ENCODE measurements around the gene OR9A4.

The OR9A4 gene

GRCh38 chr7:141928146-141928844, 12.1 kb downstream of the OR9A4 start:
- no peak overlapping the region for H3K27ac ChIP-seq (ENCODE audit: extremely low read depth, low read depth, low read length)
- CTCF ChIA-PET: interaction anchor here (0.6 to 0.7 kb wide), 2 partner anchors 11 to 482 kb away, joined by 3 read pairs; no protein-coding TSS in a partner anchor
- no peaks in the 10 kb centered on the region for H3K4me1 ChIP-seq (ENCODE audit: control insufficient read depth, insufficient read depth, low read length)
- no peak overlapping the region for H3K4me3 ChIP-seq (ENCODE audit: low read depth, low read length)
- no peaks in the 10 kb centered on the region for H3K9me3 ChIP-seq (ENCODE audit: control insufficient read depth, insufficient read depth, low read depth, low read length)
- H3K36me3 ChIP-seq (ENCODE audit: control insufficient read depth in 2 of 2, insufficient read depth in 1 of 2, low read length in 2 of 2): no peaks in the 10 kb centered on the region
- TF ChIP-seq ZXDB (tag by site-specific recombination; IDR thresholded peaks at IDR 0.05) (no peak), ZNF398 (tag by site-specific recombination; IDR thresholded peaks at IDR 0.05) (no peak), INSM2 (tag by site-specific recombination; IDR thresholded peaks at IDR 0.05) (no peak), GFI1B (tag by site-specific recombination; IDR thresholded peaks at IDR 0.05) (no peak), ZNF174 (tag by site-specific recombination; IDR thresholded peaks at IDR 0.05) (no peak), ZNF146 (tag by site-specific recombination; IDR thresholded peaks at IDR 0.05) (no peak), ZNF10 (tag by site-specific recombination; IDR thresholded peaks at IDR 0.05) (no peak), ZNF610 (tag by site-specific recombination; IDR thresholded peaks at IDR 0.05; ENCODE audit: borderline replicate concordance) (no peak), ZNF280C (tag by site-specific recombination; IDR thresholded peaks at IDR 0.05) (no peak), ZNF664 (tag by site-specific recombination; IDR thresholded peaks at IDR 0.05) (no peak), ZNF658 (tag by site-specific recombination; IDR thresholded peaks at IDR 0.05) (no peak), OSR2 (tag by site-specific recombination; IDR thresholded peaks at IDR 0.05) (no peak), FEZF1 (tag by site-specific recombination; IDR thresholded peaks at IDR 0.05) (no peak), ZNF175 (tag by site-specific recombination; IDR thresholded peaks at IDR 0.05) (no peak), ZSCAN16 (tag by site-specific recombination; IDR thresholded peaks at IDR 0.05) (no peak), ZNF324 (tag by site-specific recombination; IDR thresholded peaks at IDR 0.05) (no peak), ZNF639 (tag by site-specific recombination; IDR thresholded peaks at IDR 0.05) (no peak), ZFP37 (tag by site-specific recombination; IDR thresholded peaks at IDR 0.05) (no peak), TCF7L2 (IDR thresholded peaks at IDR 0.05; ENCODE audit: borderline replicate concordance, low read depth, low read length) (no peak)
- POLR2A ChIA-PET: no interaction called here

GRCh38 chr7:141928845-141929195, 12.6 kb downstream of the OR9A4 start:
- H3K27ac ChIP-seq (ENCODE audit: extremely low read depth, low read depth, low read length): no peak overlapping the region
- H3K36me3 ChIP-seq (ENCODE audit: control insufficient read depth in 2 of 2, insufficient read depth in 1 of 2, low read length in 2 of 2): no peaks in the 10 kb centered on the region
- TF ChIP-seq ZNF2 (tag by site-specific recombination; IDR thresholded peaks at IDR 0.05) (no peak), KLF16 (tag by site-specific recombination; IDR thresholded peaks at IDR 0.05) (no peak), ZNF768 (tag by site-specific recombination; IDR thresholded peaks at IDR 0.05) (no peak), ZNF549 (tag by site-specific recombination; IDR thresholded peaks at IDR 0.05) (no peak), ZNF133 (tag by site-specific recombination; IDR thresholded peaks at IDR 0.05) (no peak), ZNF596 (tag by site-specific recombination; IDR thresholded peaks at IDR 0.05) (no peak), ZNF221 (tag by site-specific recombination; IDR thresholded peaks at IDR 0.05; ENCODE audit: borderline replicate concordance) (no peak), ZNF121 (tag by site-specific recombination; IDR thresholded peaks at IDR 0.05) (no peak)
- H3K9me3 ChIP-seq (ENCODE audit: control insufficient read depth, insufficient read depth, low read depth, low read length): no peaks in the 10 kb centered on the region
- POLR2A ChIA-PET: no interaction called here
- H3K4me1 ChIP-seq (ENCODE audit: control insufficient read depth, insufficient read depth, low read length): no peaks in the 10 kb centered on the region
- no peak overlapping the region for H3K4me3 ChIP-seq (ENCODE audit: low read depth, low read length)
- CTCF ChIA-PET: no interaction called here

Data from HEK293 (cell line).